ENCODE measurements around the gene USP17L12.
"Not testable (repeated sequence)": the region's sequence is repeated elsewhere in the genome, so short reads cannot be mapped to it uniquely, and the experiment has no call there.

The USP17L12 gene, protein sequence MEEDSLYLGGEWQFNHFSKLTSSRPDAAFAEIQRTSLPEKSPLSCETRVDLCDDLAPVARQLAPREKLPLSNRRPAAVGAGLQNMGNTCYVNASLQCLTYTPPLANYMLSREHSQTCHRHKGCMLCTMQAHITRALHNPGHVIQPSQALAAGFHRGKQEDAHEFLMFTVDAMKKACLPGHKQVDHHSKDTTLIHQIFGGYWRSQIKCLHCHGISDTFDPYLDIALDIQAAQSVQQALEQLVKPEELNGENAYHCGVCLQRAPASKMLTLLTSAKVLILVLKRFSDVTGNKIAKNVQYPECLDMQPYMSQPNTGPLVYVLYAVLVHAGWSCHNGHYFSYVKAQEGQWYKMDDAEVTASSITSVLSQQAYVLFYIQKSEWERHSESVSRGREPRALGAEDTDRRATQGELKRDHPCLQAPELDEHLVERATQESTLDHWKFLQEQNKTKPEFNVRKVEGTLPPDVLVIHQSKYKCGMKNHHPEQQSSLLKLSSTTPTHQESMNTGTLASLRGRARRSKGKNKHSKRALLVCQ

DNA sequence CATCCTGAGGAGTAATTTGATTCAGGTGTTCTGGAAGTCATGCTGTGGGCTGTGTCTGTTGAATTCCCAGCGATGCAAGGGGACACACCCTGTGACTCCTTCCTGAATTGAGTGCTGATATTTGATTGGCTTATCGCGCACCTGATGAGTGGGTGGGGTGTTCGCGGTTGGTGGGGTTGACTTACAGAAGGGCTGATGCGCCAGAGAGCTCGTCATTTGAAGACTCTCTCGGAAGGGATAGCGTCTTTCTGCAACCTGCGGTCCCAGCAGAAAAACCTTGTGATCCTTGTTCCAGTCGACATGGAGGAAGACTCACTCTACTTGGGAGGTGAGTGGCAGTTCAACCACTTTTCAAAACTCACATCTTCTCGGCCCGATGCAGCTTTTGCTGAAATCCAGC lies at the start of gene USP17L12:
Gene USP17L12 (plus strand): TSS at position 301 of the 400 bp plus-strand sequence. CDS start 0 bp downstream, at position 301.
- not testable (repeated sequence) for DNase-seq

DNA sequence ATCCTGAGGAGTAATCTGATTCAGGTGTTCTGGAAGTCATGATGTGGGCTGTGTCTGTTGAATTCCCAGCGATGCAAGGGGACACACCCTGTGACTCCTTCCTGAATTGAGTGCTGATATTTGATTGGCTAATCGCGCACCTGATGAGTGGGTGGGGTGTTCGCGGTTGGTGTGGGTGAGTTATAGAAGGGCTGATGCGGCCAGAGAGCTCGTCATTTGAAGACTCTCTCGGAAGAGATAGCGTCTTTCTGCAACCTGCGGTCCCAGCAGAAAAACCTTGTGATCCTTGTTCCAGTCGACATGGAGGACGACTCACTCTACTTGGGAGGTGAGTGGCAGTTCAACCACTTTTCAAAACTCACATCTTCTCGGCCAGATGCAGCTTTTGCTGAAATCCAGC lies 9.6 kb upstream of the USP17L12 start, which contains the start of gene USP17L10:
Gene USP17L10 (plus strand): TSS at position 301 of the 400 bp plus-strand sequence. CDS start 0 bp downstream, at position 301.
- not testable (repeated sequence) for DNase-seq

DNA sequence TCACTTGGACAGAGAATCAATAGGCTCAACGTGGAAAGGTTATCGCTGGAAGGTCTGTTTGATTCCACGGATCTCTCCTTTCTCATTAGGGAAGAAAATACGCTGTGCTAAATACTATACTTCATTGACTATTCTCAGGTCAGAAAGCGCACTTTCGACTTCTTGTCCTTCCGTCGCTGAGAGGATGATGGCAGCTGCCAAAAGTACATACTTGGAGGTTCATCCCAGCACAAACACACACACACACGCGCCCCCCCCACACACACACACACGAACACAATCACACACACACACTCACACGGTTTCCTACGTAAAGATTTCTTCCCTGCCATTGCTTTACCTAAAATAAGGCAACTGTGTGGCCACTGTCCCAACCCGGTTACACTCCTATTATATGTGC lies 5.3 kb upstream of the USP17L12 start:
- not testable (repeated sequence) for DNase-seq

DNA sequence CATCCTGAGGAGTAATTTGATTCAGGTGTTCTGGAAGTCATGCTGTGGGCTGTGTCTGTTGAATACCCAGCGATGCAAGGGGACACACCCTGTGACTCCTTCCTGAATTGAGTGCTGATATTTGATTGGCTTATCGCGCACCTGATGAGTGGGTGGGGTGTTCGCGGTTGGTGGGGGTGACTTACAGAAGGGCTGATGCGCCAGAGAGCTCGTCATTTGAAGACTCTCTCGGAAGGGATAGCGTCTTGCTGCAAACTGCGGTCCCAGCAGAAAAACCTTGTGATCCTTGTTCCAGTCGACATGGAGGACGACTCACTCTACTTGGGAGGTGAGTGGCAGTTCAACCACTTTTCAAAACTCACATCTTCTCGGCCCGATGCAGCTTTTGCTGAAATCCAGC lies 4.8 kb upstream of the USP17L12 start, which contains the start of gene USP17L11:
Gene USP17L11 (plus strand): TSS at position 301 of the 400 bp plus-strand sequence. CDS start 0 bp downstream, at position 301.
- not testable (repeated sequence) for DNase-seq

DNA sequence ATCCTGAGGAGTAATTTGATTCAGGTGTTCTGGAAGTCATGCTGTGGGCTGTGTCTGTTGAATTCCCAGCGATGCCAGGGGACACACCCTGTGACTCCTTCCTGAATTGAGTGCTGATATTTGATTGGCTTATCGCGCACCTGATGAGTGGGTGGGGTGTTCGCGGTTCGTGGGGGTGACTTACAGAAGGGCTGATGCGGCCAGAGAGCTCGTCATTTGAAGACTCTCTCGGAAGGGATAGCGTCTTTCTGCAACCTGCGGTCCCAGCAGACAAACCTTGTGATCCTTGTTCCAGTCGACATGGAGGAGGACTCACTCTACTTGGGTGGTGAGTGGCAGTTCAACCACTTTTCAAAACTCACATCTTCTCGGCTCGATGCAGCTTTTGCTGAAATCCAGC lies 4.6 kb downstream of the USP17L12 start, which contains the start of gene USP17L13:
Gene USP17L13 (plus strand): TSS at position 301 of the 400 bp plus-strand sequence. CDS start 0 bp downstream, at position 301.
- DNase-seq = not testable (repeated sequence)

DNA sequence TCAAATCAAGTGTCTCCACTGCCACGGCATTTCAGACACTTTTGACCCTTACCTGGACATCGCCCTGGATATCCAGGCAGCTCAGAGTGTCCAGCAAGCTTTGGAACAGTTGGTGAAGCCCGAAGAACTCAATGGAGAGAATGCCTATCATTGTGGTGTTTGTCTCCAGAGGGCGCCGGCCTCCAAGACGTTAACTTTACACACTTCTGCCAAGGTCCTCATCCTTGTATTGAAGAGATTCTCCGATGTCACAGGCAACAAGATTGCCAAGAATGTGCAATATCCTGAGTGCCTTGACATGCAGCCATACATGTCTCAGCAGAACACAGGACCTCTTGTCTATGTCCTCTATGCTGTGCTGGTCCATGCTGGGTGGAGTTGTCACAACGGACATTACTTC lies 10.3 kb downstream of the USP17L12 start:
- DNase-seq = not testable (repeated sequence)

DNA sequence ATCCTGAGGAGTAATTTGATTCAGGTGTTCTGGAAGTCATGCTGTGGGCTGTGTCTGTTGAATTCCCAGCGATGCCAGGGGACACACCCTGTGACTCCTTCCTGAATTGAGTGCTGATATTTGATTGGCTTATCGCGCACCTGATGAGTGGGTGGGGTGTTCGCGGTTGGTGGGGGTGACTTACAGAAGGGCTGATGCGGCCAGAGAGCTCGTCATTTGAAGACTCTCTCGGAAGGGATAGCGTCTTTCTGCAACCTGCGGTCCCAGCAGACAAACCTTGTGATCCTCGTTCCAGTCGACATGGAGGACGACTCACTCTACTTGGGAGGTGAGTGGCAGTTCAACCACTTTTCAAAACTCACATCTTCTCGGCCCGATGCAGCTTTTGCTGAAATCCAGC lies 14.1 kb downstream of the USP17L12 start, which contains the start of gene USP17L15:
Gene USP17L15 (plus strand): TSS at position 301 of the 400 bp plus-strand sequence. CDS start 0 bp downstream, at position 301.
- DNase-seq = not testable (repeated sequence)

DNA sequence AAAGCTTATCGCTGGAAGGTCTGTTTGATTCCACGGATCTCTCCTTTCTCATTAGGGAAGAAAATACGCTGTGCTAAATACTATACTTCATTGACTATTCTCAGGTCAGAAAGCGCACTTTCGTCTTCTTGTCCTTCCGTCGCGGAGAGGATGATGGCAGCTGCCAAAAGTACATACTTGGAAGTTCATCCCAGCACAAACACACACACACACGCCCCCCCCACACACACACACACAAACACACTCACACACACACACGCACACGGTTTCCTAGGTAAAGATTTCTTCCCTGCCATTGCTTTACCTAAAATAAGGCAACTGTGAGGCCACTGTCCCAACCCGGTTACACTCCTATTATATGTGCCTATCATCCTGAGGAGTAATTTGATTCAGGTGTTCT lies 18.5 kb downstream of the USP17L12 start:
- peak; percentile 2 for DNase-seq

DNA sequence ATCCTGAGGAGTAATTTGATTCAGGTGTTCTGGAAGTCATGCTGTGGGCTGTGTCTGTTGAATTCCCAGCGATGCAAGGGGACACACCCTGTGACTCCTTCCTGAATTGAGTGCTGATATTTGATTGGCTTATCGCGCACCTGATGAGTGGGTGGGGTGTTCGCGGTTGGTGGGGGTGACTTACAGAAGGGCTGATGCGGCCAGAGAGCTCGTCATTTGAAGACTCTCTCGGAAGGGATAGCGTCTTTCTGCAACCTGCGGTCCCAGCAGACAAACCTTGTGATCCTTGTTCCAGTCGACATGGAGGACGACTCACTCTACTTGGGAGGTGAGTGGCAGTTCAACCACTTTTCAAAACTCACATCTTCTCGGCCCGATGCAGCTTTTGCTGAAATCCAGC lies 23.6 kb downstream of the USP17L12 start, which contains the start of gene USP17L17:
Gene USP17L17 (plus strand): TSS at position 301 of the 400 bp plus-strand sequence. CDS start 0 bp downstream, at position 301.
- DNase-seq = not testable (repeated sequence)

DNA sequence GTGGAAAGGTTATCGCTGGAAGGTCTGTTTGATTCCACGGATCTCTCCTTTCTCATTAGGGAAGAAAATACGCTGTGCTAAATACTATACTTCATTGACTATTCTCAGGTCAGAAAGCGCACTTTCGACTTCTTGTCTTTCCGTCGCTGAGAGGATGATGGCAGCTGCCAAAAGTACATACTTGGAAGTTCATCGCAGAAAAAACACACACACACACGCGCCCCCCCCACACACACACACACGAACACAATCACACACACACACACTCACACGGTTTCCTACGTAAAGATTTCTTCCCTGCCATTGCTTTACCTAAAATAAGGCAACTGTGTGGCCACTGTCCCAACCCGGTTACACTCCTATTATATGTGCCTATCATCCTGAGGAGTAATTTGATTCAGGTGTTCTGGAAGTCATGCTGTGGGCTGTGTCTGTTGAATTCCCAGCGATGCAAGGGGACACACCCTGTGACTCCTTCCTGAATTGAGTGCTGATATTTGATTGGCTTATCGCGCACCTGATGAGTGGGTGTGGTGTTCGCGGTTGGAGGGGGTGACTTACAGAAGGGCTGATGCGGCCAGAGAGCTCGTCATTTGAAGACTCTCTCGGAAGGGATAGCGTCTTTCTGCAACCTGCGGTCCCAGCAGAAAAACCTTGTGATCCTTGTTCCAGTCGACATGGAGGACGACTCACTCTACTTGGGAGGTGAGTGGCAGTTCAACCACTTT lies 28.2 kb downstream of the USP17L12 start, which contains the start of gene USP17L18:
Gene USP17L18 (plus strand): TSS at position 678 of the 728 bp plus-strand sequence. CDS start 0 bp downstream, at position 678.
- DNase-seq = not testable (repeated sequence)

DNA sequence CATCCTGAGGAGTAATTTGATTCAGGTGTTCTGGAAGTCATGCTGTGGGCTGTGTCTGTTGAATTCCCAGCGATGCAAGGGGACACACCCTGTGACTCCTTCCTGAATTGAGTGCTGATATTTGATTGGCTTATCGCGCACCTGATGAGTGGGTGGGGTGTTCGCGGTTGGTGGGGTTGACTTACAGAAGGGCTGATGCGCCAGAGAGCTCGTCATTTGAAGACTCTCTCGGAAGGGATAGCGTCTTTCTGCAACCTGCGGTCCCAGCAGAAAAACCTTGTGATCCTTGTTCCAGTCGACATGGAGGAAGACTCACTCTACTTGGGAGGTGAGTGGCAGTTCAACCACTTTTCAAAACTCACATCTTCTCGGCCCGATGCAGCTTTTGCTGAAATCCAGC lies 33.1 kb downstream of the USP17L12 start, which contains the start of gene USP17L19:
Gene USP17L19 (plus strand): TSS at position 301 of the 400 bp plus-strand sequence. CDS start 0 bp downstream, at position 301.
- not testable (repeated sequence) for DNase-seq

DNA sequence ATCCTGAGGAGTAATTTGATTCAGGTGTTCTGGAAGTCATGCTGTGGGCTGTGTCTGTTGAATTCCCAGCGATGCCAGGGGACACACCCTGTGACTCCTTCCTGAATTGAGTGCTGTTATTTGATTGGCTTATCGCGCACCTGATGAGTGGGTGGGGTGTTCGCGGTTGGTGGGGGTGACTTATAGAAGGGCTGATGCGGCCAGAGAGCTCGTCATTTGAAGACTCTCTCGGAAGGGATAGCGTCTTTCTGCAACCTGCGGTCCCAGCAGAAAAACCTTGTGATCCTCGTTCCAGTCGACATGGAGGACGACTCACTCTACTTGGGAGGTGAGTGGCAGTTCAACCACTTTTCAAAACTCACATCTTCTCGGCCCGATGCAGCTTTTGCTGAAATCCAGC lies 37.9 kb downstream of the USP17L12 start, which contains the start of gene USP17L20:
Gene USP17L20 (plus strand): TSS at position 301 of the 400 bp plus-strand sequence. CDS start 0 bp downstream, at position 301.
- DNase-seq = not testable (repeated sequence)

DNA sequence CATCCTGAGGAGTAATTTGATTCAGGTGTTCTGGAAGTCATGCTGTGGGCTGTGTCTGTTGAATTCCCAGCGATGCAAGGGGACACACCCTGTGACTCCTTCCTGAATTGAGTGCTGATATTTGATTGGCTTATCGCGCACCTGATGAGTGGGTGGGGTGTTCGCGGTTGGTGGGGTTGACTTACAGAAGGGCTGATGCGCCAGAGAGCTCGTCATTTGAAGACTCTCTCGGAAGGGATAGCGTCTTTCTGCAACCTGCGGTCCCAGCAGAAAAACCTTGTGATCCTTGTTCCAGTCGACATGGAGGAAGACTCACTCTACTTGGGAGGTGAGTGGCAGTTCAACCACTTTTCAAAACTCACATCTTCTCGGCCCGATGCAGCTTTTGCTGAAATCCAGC lies 42.6 kb downstream of the USP17L12 start, which contains the start of gene USP17L21:
Gene USP17L21 (plus strand): TSS at position 301 of the 400 bp plus-strand sequence. CDS start 0 bp downstream, at position 301.
- DNase-seq = not testable (repeated sequence)

DNA sequence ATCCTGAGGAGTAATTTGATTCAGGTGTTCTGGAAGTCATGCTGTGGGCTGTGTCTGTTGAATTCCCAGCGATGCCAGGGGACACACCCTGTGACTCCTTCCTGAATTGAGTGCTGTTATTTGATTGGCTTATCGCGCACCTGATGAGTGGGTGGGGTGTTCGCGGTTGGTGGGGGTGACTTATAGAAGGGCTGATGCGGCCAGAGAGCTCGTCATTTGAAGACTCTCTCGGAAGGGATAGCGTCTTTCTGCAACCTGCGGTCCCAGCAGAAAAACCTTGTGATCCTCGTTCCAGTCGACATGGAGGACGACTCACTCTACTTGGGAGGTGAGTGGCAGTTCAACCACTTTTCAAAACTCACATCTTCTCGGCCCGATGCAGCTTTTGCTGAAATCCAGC lies 47.4 kb downstream of the USP17L12 start, which contains the start of gene USP17L22:
Gene USP17L22 (plus strand): TSS at position 301 of the 400 bp plus-strand sequence. CDS start 0 bp downstream, at position 301.
- not testable (repeated sequence) for DNase-seq
